K562 (cell line): ENCODE data around the gene CDK14.

Experiments
- CBX2 ChIP-seq: fragments of 200-600 bp; sonication (generic); IDR thresholded peaks from one replicate; pipeline ENCODE4 v1.6.1; 2012; ENCODE audit warnings: mild to moderate bottlenecking, low read length, inconsistent platforms; ENCODE audit not compliant: insufficient read depth, poor library complexity, severe bottlenecking
- NUFIP1 ChIP-seq: fragments of 450-650 bp; IDR thresholded peaks from 2 replicates; pipeline ENCODE4 v1.6.1; 2018; ENCODE audit not compliant: partially characterized antibody
- OTX1 ChIP-seq: fragments of 450-650 bp; formaldehyde crosslinking; IDR thresholded peaks from 2 replicates; pipeline ENCODE4 v1.4.0; 2022; ENCODE audit warnings: mild to moderate bottlenecking
- POLR2A ChIP-seq: fragments of 450-650 bp; conservative IDR thresholded peaks from 2 replicates; pipeline ENCODE4 v1.6.1; 2016
- RBBP5 ChIP-seq: fragments of 200-600 bp; sonication (generic); IDR thresholded peaks from 2 replicates; pipeline ENCODE4 v1.6.1; 2012; ENCODE audit warnings: borderline replicate concordance, mild to moderate bottlenecking, low read length, control low read depth, inconsistent platforms; ENCODE audit not compliant: insufficient read depth, poor library complexity, severe bottlenecking
- ZFP30 ChIP-seq: fragments of 250-450 bp; sonication (Bioruptor Pico); IDR thresholded peaks from 2 replicates; pipeline ENCODE4 v1.8.0; 2022; ENCODE audit warnings: moderate library complexity, mild to moderate bottlenecking, inconsistent platforms, borderline replicate concordance
- TF ChIP-seq, protein P1 (sequence below), 2 experiments: fragments of 200-800 bp in 1 of 2; sonication (Bioruptor generic) in 1 of 2; sonication (generic) in 1 of 2; formaldehyde crosslinking in 1 of 2; IDR thresholded peaks in 1 of 2; conservative IDR thresholded peaks in 1 of 2; 2 replicates each; pipeline versions ENCODE4 v1.5.0 to v1.6.1; 2016 to 2020; ENCODE audit warnings: missing compliant biosample characterization in 1 of 2, missing genetic modification characterization in 1 of 2, missing genetic modification reagents in 1 of 2

DNA sequence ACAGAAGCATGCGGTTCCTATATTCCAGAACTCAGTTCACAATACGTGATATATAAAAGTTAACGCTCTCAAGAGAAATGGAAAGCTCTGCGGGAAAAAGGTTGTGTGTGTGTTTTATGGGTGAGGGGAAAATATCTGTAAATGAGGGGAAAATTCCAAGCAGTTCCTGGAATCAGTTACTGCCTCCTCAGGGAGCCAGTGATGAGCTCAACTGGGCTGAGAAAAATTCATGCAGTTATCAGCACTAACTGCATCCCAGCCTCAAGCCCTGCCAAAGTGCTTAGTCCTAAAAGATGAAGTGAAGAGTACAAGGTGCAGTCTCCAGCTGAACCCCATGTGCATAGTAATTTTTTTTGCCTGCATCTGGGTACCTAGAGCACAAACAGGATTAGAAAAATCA, 191.9 kb downstream of the CDK14 start:
- TF ChIP-seq RBBP5 (no peak), NUFIP1 (no peak), CBX2 (no peak), OTX1 (no peak), POLR2A (no peak), ZFP30 (CRISPR knock-in tag) (no peak)
- TF ChIP-seq, protein P1, sequence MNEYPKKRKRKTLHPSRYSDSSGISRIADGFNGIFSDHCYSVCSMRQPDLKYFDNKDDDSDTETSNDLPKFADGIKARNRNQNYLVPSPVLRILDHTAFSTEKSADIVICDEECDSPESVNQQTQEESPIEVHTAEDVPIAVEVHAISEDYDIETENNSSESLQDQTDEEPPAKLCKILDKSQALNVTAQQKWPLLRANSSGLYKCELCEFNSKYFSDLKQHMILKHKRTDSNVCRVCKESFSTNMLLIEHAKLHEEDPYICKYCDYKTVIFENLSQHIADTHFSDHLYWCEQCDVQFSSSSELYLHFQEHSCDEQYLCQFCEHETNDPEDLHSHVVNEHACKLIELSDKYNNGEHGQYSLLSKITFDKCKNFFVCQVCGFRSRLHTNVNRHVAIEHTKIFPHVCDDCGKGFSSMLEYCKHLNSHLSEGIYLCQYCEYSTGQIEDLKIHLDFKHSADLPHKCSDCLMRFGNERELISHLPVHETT (CRISPR knock-in tag; conservative IDR thresholded peaks at IDR 0.05 in 1 of 2, IDR thresholded peaks at IDR 0.05 in 1 of 2): no peak
